Effector memory CD4-positive, alpha-beta T cell (primary cell): ENCODE measurements around the gene HEBP2.
"Not testable (repeated sequence)": the region's sequence is repeated elsewhere in the genome, so short reads cannot be mapped to it uniquely, and the experiment has no call there.

Experiments
- DNase-seq, 3 donors: peaks; one replicate each; pipeline ENCODE4 v3.0.0-alpha.2; 2020
- H3K27ac ChIP-seq: 2 replicates; pipeline ENCODE4 v1.7.0; 2013; ENCODE audit warnings: mild to moderate bottlenecking, low read length, moderate library complexity; ENCODE audit not compliant: insufficient read depth, poor library complexity, severe bottlenecking
- H3K27me3 ChIP-seq: replicated peaks from 2 replicates; pipeline ENCODE4 v1.7.0; 2013; ENCODE audit warnings: mild to moderate bottlenecking, low read length; ENCODE audit not compliant: insufficient read depth, control insufficient read depth, poor library complexity, severe bottlenecking
- H3K36me3 ChIP-seq: 2 replicates; pipeline ENCODE4 v1.7.0; 2013; ENCODE audit warnings: mild to moderate bottlenecking, low read length, moderate library complexity; ENCODE audit not compliant: control insufficient read depth, insufficient read depth
- H3K4me1 ChIP-seq: 2 replicates; pipeline ENCODE4 v1.7.0; 2013; ENCODE audit warnings: low read length, mild to moderate bottlenecking; ENCODE audit not compliant: control insufficient read depth, insufficient read depth, poor library complexity, severe bottlenecking
- H3K4me3 ChIP-seq: 2 replicates; pipeline ENCODE4 v1.7.0; 2013; ENCODE audit warnings: low read length, low read depth, mild to moderate bottlenecking; ENCODE audit not compliant: insufficient read depth, poor library complexity, severe bottlenecking
- H3K9me3 ChIP-seq: 2 replicates; pipeline ENCODE4 v1.7.0; 2013; ENCODE audit warnings: mild to moderate bottlenecking, low read length, moderate library complexity; ENCODE audit not compliant: control insufficient read depth
- total RNA-seq, 3 donors: gene quantifications; one replicate each; lab custom pipeline; 2026; lab: John Stamatoyannopoulos, UW

HEBP2 gene, protein sequence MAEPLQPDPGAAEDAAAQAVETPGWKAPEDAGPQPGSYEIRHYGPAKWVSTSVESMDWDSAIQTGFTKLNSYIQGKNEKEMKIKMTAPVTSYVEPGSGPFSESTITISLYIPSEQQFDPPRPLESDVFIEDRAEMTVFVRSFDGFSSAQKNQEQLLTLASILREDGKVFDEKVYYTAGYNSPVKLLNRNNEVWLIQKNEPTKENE
- total RNA-seq = 70.0 to 93.0 (median 81.3) reads per million in 3 donors

DNA sequence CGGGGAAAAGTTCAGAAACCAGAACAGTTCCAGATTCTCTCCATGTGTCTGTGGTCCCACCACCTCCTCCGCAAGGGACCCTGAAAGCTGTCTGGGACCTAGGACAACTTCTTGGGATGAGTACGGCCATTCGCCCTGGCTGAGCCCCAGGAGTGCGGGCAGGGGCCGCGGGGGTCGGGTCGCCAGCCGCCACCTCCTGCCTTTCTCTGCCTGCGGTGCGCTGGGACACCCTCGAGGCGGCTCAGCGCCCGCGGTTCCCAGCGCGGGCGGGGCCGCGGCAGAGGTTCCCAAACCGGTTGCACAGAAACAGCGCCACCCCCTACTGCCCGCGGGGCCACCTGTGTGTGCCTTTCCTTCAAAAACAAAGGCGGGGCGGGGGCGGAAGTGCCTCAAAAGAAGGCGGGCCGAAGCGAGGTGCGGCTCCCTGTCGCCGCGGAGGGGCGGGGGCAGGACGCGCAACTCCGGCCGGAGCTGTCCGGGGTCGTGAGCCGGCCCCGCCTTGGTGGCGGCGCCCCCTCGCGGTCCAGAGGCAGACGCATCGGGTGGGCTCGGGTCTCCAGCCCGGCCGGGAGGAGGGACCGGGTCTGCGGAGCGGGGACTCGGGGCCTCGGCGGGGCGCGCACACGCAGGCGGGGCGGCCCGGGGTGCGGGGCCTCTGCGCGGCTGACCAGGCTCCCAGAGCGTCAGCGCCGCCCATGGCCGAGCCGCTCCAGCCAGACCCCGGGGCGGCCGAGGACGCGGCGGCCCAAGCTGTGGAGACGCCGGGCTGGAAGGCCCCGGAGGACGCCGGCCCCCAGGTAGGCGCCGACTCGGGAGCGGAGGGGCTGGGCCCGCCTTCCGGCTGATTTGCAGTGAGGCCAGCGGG is at the start of gene HEBP2:
Gene HEBP2 (plus strand): TSS at position 423 of the 865 bp plus-strand sequence. CDS start 273 bp downstream, at position 696.
- peak; percentile 86 to 91 (median 87) for DNase-seq
- peaks cover 14% of the 10 kb centered on the region for H3K4me1 ChIP-seq
- no peaks in the 10 kb centered on the region for H3K9me3 ChIP-seq
- H3K27me3 ChIP-seq = no peaks in the 10 kb centered on the region
- peaks cover 31% of the 10 kb centered on the region for H3K36me3 ChIP-seq
- peak within 1 kb of the TSS; percentile 64 for H3K4me3 ChIP-seq
- peak within 1 kb of the TSS; percentile 79 for H3K27ac ChIP-seq

DNA sequence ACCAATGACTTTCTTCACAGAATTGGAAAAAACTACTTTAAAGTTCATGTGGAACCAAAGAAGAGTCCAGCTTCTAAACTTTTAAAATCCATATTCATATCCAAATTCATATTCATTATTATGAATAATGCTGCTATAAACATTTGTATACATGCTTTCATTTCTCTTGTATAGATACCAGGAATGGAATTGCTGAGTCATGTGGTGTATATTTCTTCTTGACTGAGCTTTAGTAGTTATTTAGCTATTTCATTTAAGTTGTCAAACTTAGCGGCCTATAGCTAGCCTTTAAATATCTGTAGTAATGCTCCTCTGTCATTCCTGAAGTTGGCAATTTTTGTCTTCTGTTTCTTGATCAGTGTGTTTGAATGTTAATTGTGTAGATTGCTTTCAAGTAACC is 46.1 kb upstream of the HEBP2 start:
- H3K9me3 ChIP-seq = no peaks in the 10 kb centered on the region
- H3K27ac ChIP-seq = no peak overlapping the region
- DNase-seq = no peak
- no peak overlapping the region for H3K4me3 ChIP-seq
- H3K4me1 ChIP-seq = no peaks in the 10 kb centered on the region
- no peaks in the 10 kb centered on the region for H3K36me3 ChIP-seq
- no peaks in the 10 kb centered on the region for H3K27me3 ChIP-seq

- not testable (repeated sequence) for H3K4me3 ChIP-seq, H3K36me3 ChIP-seq, H3K27me3 ChIP-seq, H3K9me3 ChIP-seq, DNase-seq, H3K27ac ChIP-seq, H3K4me1 ChIP-seq
Measured at GRCh38 chr6:138368684-138369083, 35.3 kb upstream of the HEBP2 start.

GRCh38 chr6:138370631-138371451 is 33.2 kb upstream of the HEBP2 start:
- Histone ChIP-seq H3K4me1 (no peaks in the 10 kb centered on the region), H3K4me3 (no peak overlapping the region), H3K27me3 (no peaks in the 10 kb centered on the region), H3K27ac (no peak overlapping the region), H3K36me3 (no peaks in the 10 kb centered on the region), H3K9me3 (no peaks in the 10 kb centered on the region)
- no peak for DNase-seq

DNA sequence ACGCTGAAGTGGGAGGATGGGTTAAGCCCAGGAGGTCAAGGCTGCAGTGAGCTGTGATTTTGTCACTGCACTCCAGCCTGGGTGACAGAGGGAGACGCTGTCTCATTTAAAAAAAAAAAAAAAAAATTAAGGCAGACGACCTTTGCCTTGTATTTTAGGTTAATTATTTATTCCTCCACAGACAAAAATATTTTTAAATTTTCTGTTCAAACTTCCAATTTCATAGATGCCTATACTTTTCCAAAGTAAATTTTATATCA is 32.6 kb upstream of the HEBP2 start:
- no peak overlapping the region for H3K4me3 ChIP-seq
- no peaks in the 10 kb centered on the region for H3K4me1 ChIP-seq
- no peaks in the 10 kb centered on the region for H3K36me3 ChIP-seq
- no peaks in the 10 kb centered on the region for H3K27me3 ChIP-seq
- DNase-seq = no peak
- H3K27ac ChIP-seq = no peak overlapping the region
- no peaks in the 10 kb centered on the region for H3K9me3 ChIP-seq

DNA sequence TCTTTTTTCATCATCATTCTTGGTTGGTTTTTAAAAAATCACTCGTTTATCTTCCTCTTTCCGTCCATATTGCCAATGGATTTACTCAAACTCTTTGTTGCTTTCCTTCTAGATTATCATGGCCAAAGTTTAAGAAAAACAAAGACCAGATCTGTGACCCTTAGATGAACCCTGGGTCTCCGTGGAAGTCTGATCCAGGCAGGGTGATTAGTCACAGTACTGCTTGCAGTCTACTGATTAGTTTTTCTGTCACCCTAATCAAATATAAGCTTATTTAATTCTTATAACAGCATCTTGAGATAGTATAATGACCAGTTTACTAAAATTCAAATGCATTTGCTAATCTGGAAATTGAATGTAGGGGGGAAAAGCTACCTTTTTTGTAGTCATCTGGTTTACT is 32.3 kb upstream of the HEBP2 start:
- DNase-seq = no peak
- no peaks in the 10 kb centered on the region for H3K9me3 ChIP-seq
- H3K27me3 ChIP-seq = no peaks in the 10 kb centered on the region
- no peaks in the 10 kb centered on the region for H3K4me1 ChIP-seq
- no peak overlapping the region for H3K4me3 ChIP-seq
- no peaks in the 10 kb centered on the region for H3K36me3 ChIP-seq
- H3K27ac ChIP-seq = no peak overlapping the region

- Histone ChIP-seq H3K4me1 (no peaks in the 10 kb centered on the region), H3K36me3 (no peaks in the 10 kb centered on the region), H3K27ac (no peak overlapping the region), H3K27me3 (no peaks in the 10 kb centered on the region), H3K9me3 (no peaks in the 10 kb centered on the region), H3K4me3 (no peak overlapping the region)
- no peak for DNase-seq
Measured at GRCh38 chr6:138372711-138373463, 31.1 kb upstream of the HEBP2 start.

DNA sequence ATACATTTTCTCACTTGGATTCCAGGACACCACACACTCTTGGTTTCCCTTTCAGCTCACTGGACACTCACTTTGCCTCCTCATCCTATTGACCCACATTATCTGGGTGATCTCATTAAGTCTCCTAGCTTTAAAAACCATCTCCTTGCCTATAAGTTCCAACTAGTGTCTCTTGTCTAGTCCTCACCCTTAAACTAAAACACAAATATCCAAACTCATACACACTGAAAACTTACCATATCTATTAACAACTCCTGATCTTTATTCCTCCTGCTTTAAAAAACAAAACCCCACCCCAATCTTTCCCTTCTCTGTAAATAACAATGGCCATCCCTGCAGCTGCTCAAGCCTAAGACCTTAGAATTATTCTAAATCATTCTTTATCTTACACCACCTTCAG is 29.8 kb upstream of the HEBP2 start:
- no peaks in the 10 kb centered on the region for H3K27me3 ChIP-seq

GRCh38 chr6:138374815-138375214 is 29.2 kb upstream of the HEBP2 start:
- no peaks in the 10 kb centered on the region for H3K4me1 ChIP-seq
- H3K9me3 ChIP-seq = no peaks in the 10 kb centered on the region
- H3K27ac ChIP-seq = no peak overlapping the region
- H3K27me3 ChIP-seq = no peaks in the 10 kb centered on the region
- no peak overlapping the region for H3K4me3 ChIP-seq
- H3K36me3 ChIP-seq = no peaks in the 10 kb centered on the region
- no peak for DNase-seq

More for the DNA sequence above, 29.8 kb upstream of the HEBP2 start:
- Histone ChIP-seq H3K9me3 (no peaks in the 10 kb centered on the region), H3K4me3 (no peak overlapping the region), H3K36me3 (no peaks in the 10 kb centered on the region), H3K27ac (no peak overlapping the region), H3K4me1 (no peaks in the 10 kb centered on the region)
- no peak for DNase-seq
